Stimulated activated CD4-positive, alpha-beta T cell treated with anti-CD3 and anti-CD28 coated beads, Interleukin-4, amount 100 ng/mL, for 1 hour (primary cell): ENCODE data around the gene FOXD4L3.
"Not testable (repeated sequence)": the region's sequence is repeated elsewhere in the genome, so short reads cannot be mapped to it uniquely, and the experiment has no call there.

Experiments used
- DNase-seq: peaks from one replicate; pipeline ENCODE4 v3.0.0-alpha.2; 2020

FOXD4L3 gene

GRCh38 chr9:68302567-68302966 lies at the start of gene FOXD4L3:
FOXD4L3 (plus strand) TSS chr9:68302867; CDS start chr9:68302952, 85 bp downstream.
- not testable (repeated sequence) for DNase-seq

DNA sequence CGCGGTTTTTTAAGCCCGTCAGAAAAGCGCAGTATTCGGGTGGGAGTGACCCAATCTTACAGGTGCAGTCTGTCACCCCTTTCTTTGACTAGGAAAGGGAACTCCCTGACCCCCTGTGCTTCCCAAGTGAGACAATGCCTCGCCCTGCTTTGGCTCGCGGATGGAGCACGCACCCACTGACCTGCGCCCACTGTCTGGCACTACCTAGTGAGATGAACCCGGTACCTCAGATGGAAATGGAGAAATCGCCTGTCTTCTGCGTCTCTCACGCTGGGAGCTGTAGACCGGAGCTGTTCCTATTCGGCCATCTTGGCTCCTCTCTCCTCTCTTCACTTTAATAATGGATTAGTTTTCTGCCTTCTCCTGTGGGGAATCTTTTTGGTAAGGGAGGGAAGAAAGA lies 21.6 kb upstream of the FOXD4L3 start:
- not testable (repeated sequence) for DNase-seq

- not testable (repeated sequence) for DNase-seq
Observed at GRCh38 chr9:68303771-68304170, 1.1 kb downstream of the FOXD4L3 start.

DNA sequence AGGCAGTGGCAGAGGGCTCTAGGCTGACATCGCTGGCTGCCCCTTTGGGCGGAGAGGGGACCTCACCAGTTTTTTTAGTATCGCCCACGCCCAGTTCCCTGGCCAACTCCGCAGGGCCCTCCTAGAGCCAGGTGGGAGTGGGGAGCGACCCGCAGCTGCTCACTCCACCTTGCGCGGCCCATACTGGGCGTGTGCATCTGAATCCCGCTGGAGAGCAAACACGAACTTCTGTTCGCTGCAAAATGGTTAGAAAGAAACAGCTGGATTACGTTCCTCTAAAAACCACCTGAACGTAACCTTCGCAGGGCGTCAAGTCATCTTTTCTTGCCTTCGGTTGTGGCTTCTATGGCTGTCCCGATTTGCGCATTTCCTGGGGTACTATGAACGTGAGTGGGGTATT lies 1.5 kb downstream of the FOXD4L3 start:
- DNase-seq = not testable (repeated sequence)

- DNase-seq = not testable (repeated sequence)
Observed at GRCh38 chr9:68304777-68305176, 2.1 kb downstream of the FOXD4L3 start.

DNA sequence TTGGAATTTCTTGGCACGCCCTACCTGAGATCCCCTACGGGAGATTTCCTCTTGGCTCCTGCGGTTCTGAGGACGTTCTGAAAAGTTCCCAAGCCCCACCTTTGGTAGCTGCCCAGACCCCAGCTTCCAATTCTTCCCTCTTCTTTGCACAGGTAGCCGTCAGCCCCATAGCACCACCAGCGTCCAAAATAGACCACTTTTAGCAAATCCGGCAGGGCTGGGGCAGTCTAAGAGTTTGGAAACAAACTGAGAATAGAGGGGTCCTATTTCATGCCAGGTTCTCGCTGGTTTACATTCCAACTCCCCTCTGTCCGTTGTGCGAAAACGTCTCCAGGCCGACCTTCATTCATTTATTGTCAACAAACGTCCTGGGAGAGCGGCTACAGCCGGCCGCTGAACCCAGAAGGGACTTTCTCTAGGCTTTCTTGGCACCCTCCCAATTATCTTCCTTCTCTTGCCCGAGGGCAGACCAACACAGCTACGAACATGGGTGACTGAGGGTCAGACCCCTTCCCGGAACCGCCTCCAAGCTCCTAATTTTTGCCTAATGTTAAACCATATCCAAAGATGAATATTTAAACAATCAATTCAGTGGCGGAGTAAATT lies 3.1 kb downstream of the FOXD4L3 start:
- not testable (repeated sequence) for DNase-seq

DNA sequence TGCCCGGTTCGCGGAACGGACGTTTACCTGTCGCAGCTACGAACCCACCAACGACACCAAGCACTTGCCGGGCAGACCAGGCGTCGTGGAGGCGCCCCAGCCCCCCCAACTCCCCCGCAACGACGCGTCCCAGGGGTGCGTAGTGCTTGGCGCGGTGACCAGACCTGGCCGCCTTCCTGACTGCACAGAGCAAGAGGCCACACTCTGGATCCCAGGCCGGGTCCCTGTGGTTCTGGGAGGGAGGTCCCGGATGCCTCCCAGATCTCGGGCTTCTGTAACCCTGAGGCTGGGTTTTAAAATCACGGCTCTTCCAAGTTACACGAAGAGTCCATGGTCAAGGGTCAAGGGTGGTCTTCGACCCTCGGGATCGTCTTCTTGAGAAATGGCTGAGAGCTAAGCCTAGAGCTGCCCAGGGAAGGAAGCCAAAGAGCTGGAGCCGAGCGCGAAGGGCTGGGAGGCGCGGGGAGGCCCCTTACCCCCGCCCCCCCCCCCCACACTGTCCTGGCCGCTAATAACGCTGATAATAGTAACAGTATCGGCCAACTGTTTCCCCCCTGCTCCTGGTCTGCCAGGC lies 3.8 kb downstream of the FOXD4L3 start:
- not testable (repeated sequence) for DNase-seq

DNA sequence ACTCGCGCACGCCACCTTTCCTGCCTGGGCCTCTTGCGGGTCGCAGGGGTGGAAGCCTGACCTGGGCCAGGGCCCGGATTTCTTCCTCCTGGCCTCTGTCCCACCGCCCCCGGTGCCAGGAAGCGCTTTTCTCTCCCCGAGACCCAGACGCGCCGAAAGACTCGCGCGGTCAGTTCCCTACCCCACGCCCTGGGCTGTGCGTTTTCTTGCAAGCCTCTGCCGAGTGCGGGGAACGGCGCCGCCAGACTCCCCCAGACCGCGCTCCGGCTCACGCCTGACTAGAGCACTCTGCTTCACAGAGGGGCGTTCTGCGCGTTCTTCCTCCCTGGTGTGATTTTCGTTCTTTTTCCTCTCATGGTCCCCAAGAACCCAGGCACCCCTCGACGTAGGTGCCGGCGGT lies 4.5 kb downstream of the FOXD4L3 start:
- not testable (repeated sequence) for DNase-seq

GRCh38 chr9:68307654-68308053 lies 5.0 kb downstream of the FOXD4L3 start:
- not testable (repeated sequence) for DNase-seq

GRCh38 chr9:68311208-68311607 lies 8.5 kb downstream of the FOXD4L3 start:
- DNase-seq = not testable (repeated sequence)

DNA sequence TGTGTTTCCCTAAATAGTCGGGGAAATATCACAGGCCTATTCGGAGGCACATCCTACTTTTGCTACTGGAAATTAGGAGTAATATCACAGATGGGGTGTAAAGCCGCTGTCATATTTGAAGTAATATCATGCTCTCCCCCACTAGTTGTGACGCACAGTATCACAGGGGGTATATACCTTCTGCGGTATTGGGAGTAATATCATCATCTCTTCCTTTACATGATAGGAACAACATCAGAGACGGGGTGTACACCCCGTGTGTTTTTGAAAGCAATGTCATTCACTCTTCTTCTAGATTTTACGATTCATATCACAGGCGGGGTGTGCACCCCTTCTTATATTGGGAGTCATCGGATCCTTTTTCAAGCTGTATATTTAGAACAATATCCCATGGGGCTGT lies 15.5 kb downstream of the FOXD4L3 start:
- not testable (repeated sequence) for DNase-seq

- DNase-seq = not testable (repeated sequence)
Observed at GRCh38 chr9:68323749-68324148, 21.1 kb downstream of the FOXD4L3 start.

- DNase-seq = not testable (repeated sequence)
Observed at GRCh38 chr9:68324518-68324917, 21.9 kb downstream of the FOXD4L3 start.

DNA sequence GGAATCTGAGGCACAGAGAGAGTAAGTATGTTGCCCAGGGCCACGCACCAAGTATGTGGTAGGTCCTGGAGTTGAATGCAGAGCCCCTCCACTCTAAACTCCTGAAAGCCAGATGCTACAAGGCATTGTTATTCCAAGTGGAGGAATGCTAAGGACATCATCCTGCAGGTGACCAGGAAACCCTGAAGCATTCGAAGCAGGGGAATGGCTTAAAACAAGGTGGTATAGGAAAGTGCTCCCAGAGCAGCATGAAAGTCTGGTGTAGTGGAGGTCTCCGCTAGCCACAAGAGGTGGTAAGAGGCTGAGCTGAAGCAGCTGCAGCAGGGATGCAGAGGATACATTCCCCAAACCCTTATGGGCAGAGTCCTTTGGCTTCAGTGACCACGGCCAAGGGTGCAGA lies 26.4 kb downstream of the FOXD4L3 start:
- not testable (repeated sequence) for DNase-seq

DNA sequence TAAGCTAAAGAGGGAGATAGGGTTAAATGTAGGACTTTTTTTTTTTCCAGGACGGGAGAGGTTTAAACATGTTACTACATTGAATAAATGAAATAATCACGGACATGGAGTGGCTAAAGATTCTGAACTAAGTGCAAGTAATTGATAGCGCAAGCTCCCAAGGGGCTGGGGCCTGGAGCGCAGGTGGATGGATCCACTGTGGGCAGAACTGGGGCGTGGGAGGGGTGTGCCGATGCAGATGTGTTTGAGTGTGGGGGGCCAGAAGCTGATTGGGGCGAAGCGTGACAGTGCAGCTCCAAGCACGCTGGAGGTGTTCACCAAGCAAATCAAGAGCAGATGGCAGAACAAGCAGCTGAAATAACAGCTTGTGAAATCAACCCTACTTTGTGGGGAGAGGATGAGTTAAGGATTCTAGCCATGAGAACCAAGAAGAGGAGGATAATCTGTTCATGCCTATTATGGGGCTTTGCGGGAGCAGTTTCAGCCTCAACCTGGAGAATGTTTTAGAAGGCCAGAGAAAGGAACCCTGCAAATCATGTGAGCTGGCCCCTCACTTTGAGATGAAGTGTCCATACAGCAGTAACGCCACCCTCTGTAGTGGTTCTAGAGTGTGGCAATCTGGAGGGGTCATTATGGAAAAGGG lies 28.0 kb downstream of the FOXD4L3 start:
- not testable (repeated sequence) for DNase-seq

GRCh38 chr9:68332122-68332521 lies 29.5 kb downstream of the FOXD4L3 start:
- not testable (repeated sequence) for DNase-seq

GRCh38 chr9:68335935-68336334 lies 33.3 kb downstream of the FOXD4L3 start:
- DNase-seq = not testable (repeated sequence)

DNA sequence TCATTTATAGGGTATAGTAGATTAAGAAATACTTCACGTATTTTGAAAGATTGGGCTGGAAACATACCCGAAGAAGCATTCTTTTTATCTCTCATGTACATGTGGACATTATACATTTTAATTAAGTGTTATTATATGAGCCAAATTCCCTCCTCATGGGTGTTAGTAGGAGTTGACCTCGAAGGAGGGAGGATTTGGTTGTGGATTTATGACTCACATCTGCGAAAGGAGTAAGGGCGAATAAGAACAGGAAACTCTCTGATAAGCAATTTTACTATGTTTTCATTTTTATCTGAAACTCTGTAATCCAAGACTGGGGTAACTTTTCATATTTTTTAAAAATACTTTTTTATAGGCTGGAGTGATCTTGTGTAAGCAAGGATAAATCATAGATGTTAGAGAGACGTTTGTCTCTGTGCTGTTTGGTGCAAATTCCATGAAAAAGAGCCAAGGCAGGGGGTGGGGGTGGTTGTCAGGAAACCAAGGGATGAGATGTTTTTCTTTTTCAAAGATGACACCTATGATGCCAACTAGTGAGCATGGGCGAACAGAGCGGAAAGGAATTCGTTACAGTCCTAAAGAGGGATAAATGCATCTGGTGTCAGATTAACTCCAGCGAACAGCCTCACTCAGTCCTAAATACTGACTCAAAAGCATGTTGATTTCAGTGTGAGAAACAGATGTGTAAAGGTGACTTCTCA lies 34.1 kb downstream of the FOXD4L3 start:
- not testable (repeated sequence) for DNase-seq

GRCh38 chr9:68338000-68338399 lies 35.3 kb downstream of the FOXD4L3 start:
- not testable (repeated sequence) for DNase-seq

DNA sequence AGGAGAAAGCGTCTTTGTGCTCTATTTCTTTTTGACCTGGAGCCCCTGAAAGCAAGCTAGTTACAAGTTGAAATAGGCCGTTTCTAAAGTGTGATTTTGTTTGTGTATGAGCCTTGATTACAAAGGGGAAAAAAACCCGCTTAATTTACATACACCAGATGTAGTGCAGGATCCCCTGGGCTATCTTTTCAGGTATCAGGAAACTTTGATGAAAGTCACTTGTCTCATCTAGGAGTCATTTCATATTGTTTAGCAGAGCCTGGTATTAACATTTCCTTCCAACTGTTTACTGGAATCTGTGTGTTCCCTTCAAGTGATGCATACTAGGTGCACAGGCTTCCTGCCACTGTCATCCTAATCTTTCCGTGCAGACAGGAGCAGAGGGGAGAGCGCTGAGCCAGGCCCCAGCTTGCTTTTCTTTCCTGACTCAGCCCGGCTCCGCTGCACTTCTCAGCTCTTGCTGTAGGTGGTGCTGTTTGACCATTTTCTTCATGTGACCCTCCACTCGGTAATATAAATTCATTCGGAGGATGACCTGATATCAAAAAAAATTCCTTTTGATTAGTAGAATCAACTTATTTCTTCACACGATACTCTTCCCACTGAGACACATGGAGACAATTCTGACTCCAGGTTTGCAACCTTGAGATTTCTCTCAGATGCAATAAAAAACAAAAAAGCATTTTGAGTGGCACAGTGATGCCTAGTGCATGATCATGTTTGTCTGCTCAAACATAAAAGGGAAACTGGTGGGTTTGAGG lies 39.8 kb downstream of the FOXD4L3 start:
- not testable (repeated sequence) for DNase-seq

DNA sequence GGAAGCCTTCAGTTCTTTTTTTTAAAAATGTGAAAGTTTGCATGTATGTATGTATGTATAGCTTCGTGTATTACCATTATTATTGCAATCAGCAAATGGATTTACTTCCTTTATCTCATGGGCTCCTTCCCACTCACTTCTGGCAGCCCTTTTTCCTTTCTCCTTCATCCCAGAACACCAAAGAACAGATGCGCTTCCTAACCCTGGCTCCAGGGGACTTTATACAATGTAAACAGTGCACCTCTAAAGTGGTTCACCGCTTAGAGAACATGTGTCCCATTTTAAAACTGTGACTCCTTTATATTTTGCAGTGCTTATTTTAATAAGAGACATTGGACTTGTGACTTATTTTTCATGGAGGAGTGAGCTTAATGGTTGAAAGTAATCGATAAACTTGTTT lies 40.6 kb downstream of the FOXD4L3 start:
- DNase-seq = not testable (repeated sequence)

- DNase-seq = not testable (repeated sequence)
Observed at GRCh38 chr9:68343992-68344391, 41.3 kb downstream of the FOXD4L3 start.

- DNase-seq = not testable (repeated sequence)
Observed at GRCh38 chr9:68351689-68352088, 49.0 kb downstream of the FOXD4L3 start.
